ENCODE results near the gene NRF1. TPM values are rescaled to one million over a fixed set of nuclear protein-coding genes. Genes with fewer than 3 reads are reported as not detected.

NRF1 gene
- total RNA-seq, 1 experiment from 2014 or later, result 19.3 TPM

- H3K79me1 ChIP-seq (ENCODE audit: insufficient read depth, low read depth, low read length, poor library complexity, severe bottlenecking), result no peaks in the 10 kb centered on the region
- no peak overlapping the region for H3K4me2 ChIP-seq (ENCODE audit: insufficient read depth, insufficient read length, low read length)
- H2AK5ac ChIP-seq (ENCODE audit: insufficient read length, low read length), result no peak overlapping the region
These were observed 87.2 kb downstream of the NRF1 start for GRCh38 chr7:129698516-129699418.

More at GRCh38 chr7:129698516-129699418, 87.2 kb downstream of the NRF1 start:
- no peaks in the 10 kb centered on the region for H3K23me2 ChIP-seq (ENCODE audit: insufficient read length, low read depth, low read length, poor library complexity, severe bottlenecking)
- H3K4ac ChIP-seq (ENCODE audit: low read depth, low read length), result no peak overlapping the region; the same call in 1 of the 2 replicates
- no peak overlapping the region for H2BK12ac ChIP-seq (ENCODE audit: insufficient read length, low read depth, low read length)
- no peak overlapping the region for H4K5ac ChIP-seq (ENCODE audit: insufficient read length, low read depth, low read length)
- no peak overlapping the region for H2BK5ac ChIP-seq (ENCODE audit: insufficient read length, low read length)
- DNase-seq, result peak; percentile 34
- no peak overlapping the region for H3K56ac ChIP-seq (ENCODE audit: insufficient read length, low read depth, low read length)
- no peaks in the 10 kb centered on the region for H3K79me2 ChIP-seq (ENCODE audit: insufficient read depth, low read length)
- Mint-ChIP-seq H3K4me3 (peak overlapping the region in 1 of 2 experiments; percentile 47; a peak in 1 of 5 replicates), H3K27me3 (ENCODE audit: low read depth) (no peaks in the 10 kb centered on the region), H3K9me3 (no peaks in the 10 kb centered on the region), H3K36me3 (ENCODE audit: insufficient read depth in 1 of 3, low read depth in 3 of 3) (peaks cover under 1 to 13% (median 9%) of the 10 kb centered on the region in 3 experiments; a peak in 6 of 7 replicates), H3K27ac (peak overlapping the region in 2 of 3 experiments; percentile 50 to 87; a peak in 4 of 7 replicates), H3K4me1 (peaks cover 16 to 17% of the 10 kb centered on the region in 2 experiments)
- H3K18ac ChIP-seq (ENCODE audit: insufficient read length, low read depth, low read length), result no peak overlapping the region
- no peaks in the 10 kb centered on the region for H3K9me3 ChIP-seq (ENCODE audit: control insufficient read depth, low read depth, low read length)
- H3K14ac ChIP-seq (ENCODE audit: insufficient read depth, low read length), result no peak overlapping the region
- no CpG with 5 or more reads among the region's 3 CpGs for WGBS (ENCODE audit: extremely low coverage, insufficient read length, low lambda C conversion rate)
- H3K23ac ChIP-seq (ENCODE audit: insufficient read length, low read depth, low read length), result no peak overlapping the region
- H4K8ac ChIP-seq (replicated peaks; ENCODE audit: insufficient read length, low read depth, low read length), result no peak overlapping the region
- H4K91ac ChIP-seq (ENCODE audit: insufficient read length, low read depth, low read length), result no peak overlapping the region
- H2BK120ac ChIP-seq (ENCODE audit: low read depth, low read length, poor library complexity, severe bottlenecking), result no peak overlapping the region
- H3K9ac ChIP-seq (ENCODE audit: extremely low read depth, insufficient read length, low read length), result no peak overlapping the region
- no peak overlapping the region for H2BK15ac ChIP-seq (ENCODE audit: low read depth, low read length)
- H3K4me1 ChIP-seq (ENCODE audit: insufficient read depth, low read length), result peaks cover 4% of the 10 kb centered on the region
- no peak overlapping the region for H3K27ac ChIP-seq (ENCODE audit: insufficient read length, low read depth, low read length)
- no peak overlapping the region for H2AFZ ChIP-seq (ENCODE audit: low read length)
- H4K20me1 ChIP-seq (ENCODE audit: control insufficient read depth, insufficient read depth, insufficient read length), result no peaks in the 10 kb centered on the region
- no peaks in the 10 kb centered on the region for H3K27me3 ChIP-seq (ENCODE audit: insufficient read depth, low read length)
- no peak overlapping the region for H3T11ph ChIP-seq (ENCODE audit: low read length)
- no peak for TF ChIP-seq CTCF (conservative IDR thresholded peaks at IDR 0.05)
- H2BK20ac ChIP-seq (ENCODE audit: low read depth, low read length, poor library complexity, severe bottlenecking), result no peak overlapping the region
